Common myeloid progenitor, CD34-positive (primary cell): Measurements from ENCODE around the gene BSG.
"Not testable (repeated sequence)": the region's sequence is repeated elsewhere in the genome, so short reads cannot be mapped to it uniquely, and the experiment has no call there.

Experiments used
- CTCF ChIA-PET: fragments of 350-600 bp; sonication (Branson Sonifier 250); formaldehyde crosslinking; loops from one replicate; lab custom pipeline; 2021; ENCODE audit warnings: antibody characterized with exemption; lab: Charles Lee
- POLR2A ChIA-PET: fragments of 350-600 bp; sonication (Branson Sonifier 250); formaldehyde crosslinking; loops from one replicate; lab custom pipeline; 2021; ENCODE audit warnings: antibody characterized with exemption; lab: Charles Lee
- DNase-seq, 3 donors: peaks; one replicate each; pipeline versions ENCODE4 v3.0.0 to v3.0.0-alpha.2; 2013
- H3K27ac ChIP-seq, 2 experiments: 1 replicate in 1 of 2; 2 replicates in 1 of 2; pipeline ENCODE4 v1.7.0; 2013; ENCODE audit warnings: inconsistent platforms in 2 of 2, low read length in 2 of 2, mild to moderate bottlenecking in 2 of 2, low read depth in 1 of 2, moderate library complexity in 1 of 2; ENCODE audit not compliant: severe bottlenecking in 2 of 2, insufficient read depth in 1 of 2, poor library complexity in 1 of 2
- H3K27me3 ChIP-seq, 5 experiments: replicated peaks in 2 of 5; 1 replicate in 3 of 5; 2 replicates in 2 of 5; pipeline versions ENCODE4 v1.6.1 to v1.7.0; 2013; ENCODE audit warnings: low read length in 4 of 5, mild to moderate bottlenecking in 2 of 5, moderate library complexity in 2 of 5, inconsistent platforms in 1 of 5; ENCODE audit not compliant: insufficient read depth in 5 of 5, control insufficient read depth in 4 of 5
- H3K36me3 ChIP-seq, 4 experiments: 1 replicate in 2 of 4; 2 replicates in 2 of 4; pipeline versions ENCODE4 v1.6.1 to v1.7.0; 2013; ENCODE audit warnings: low read length in 3 of 4, control low read depth in 1 of 4, mild to moderate bottlenecking in 1 of 4; ENCODE audit not compliant: control insufficient read depth in 4 of 4, insufficient read depth in 4 of 4
- H3K4me1 ChIP-seq, 4 experiments: 1 replicate in 3 of 4; 2 replicates in 1 of 4; pipeline versions ENCODE4 v1.6.1 to v1.7.1; 2013; ENCODE audit warnings: low read length in 3 of 4, mild to moderate bottlenecking in 3 of 4, control low read depth in 1 of 4, inconsistent platforms in 1 of 4, moderate library complexity in 1 of 4; ENCODE audit not compliant: control insufficient read depth in 4 of 4, insufficient read depth in 4 of 4; ENCODE audit errors: control extremely low read depth in 1 of 4
- H3K4me3 ChIP-seq, 7 experiments: 1 replicate in 4 of 7; 2 replicates in 3 of 7; pipeline versions ENCODE4 v1.5.1 to v1.7.0; 2013; ENCODE audit warnings: mild to moderate bottlenecking in 7 of 7, low read length in 6 of 7, moderate library complexity in 6 of 7, inconsistent platforms in 2 of 7, low read depth in 2 of 7, control low read depth in 1 of 7; ENCODE audit not compliant: insufficient read depth in 4 of 7, control insufficient read depth in 1 of 7; ENCODE audit errors: extremely low read depth in 1 of 7
- H3K9me3 ChIP-seq, 5 experiments: 1 replicate in 4 of 5; 2 replicates in 1 of 5; pipeline versions ENCODE4 v1.6.1 to v1.7.1; 2013; ENCODE audit warnings: low read length in 4 of 5, mild to moderate bottlenecking in 2 of 5, inconsistent platforms in 1 of 5, low read depth in 1 of 5, moderate library complexity in 1 of 5; ENCODE audit not compliant: control insufficient read depth in 4 of 5, insufficient read depth in 2 of 5; ENCODE audit errors: control extremely low read depth in 1 of 5
- WGBS: methylation state at CpG from one replicate; pipeline ENCODE4 v1.1.5; 2013; ENCODE audit not compliant: insufficient coverage; 5-methylcytosine and 5-hydroxymethylcytosine counted together

The BSG gene

DNA sequence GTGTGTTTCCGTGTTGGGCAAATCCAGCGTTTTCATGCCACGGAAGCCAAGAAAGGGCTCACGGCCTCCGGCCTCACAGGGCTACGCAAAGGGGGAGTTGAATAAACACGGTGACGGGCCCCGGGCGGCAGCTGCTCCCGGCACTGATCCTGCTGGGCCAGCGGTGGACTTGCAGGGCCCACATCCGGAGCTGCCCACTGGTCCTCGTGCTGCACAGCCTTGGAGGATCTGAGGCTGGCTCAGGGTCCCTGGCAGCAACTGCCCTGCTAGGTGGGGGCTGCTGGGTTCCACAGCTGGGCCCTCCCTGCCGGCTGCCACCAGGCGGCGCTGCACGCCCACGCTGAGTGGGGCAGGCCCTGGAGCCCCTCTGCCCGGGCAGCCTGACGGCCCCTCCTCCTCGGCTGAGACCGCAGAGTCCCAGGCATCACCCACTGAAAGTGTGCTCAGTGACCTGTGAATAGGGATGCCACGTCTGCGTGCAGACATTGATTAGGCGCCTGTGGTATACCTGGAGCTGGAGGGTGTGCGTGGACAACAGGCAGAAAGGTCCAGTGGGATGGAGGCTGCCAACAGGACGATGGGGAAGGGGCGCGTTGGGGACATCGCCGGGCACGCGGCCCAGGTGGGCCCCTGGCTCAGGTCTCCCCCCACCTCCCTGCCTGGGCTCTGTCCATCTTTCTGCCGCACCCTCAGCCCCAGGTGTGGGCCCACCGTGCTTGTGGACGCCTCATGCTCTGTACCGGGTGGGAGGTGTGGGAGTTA lies 12.0 kb downstream of the BSG start:
- no peak overlapping the region for H3K4me3 ChIP-seq
- ChIA-PET CTCF (interaction anchor here (0.7 to 4.6 kb wide), 15 partner anchors 9 to 168 kb away, joined by 3 to 28 read pairs (median 3); partner anchors contain the start of gene BSG), POLR2A (no interaction called here)
- peak; percentile 70 to 83 (median 82) for DNase-seq
- H3K9me3 ChIP-seq, result no peaks in the 10 kb centered on the region
- WGBS, result 39% methylated on average over 34 of the region's 38 CpGs
- H3K4me1 ChIP-seq, result peaks cover 0 to 18% (median 16%) of the 10 kb centered on the region in 4 experiments
- H3K27me3 ChIP-seq, result peaks cover 0 to 45% (median 12%) of the 10 kb centered on the region in 5 experiments
- peaks cover 2 to 36% (median 22%) of the 10 kb centered on the region in 4 experiments for H3K36me3 ChIP-seq
- no peak overlapping the region for H3K27ac ChIP-seq

DNA sequence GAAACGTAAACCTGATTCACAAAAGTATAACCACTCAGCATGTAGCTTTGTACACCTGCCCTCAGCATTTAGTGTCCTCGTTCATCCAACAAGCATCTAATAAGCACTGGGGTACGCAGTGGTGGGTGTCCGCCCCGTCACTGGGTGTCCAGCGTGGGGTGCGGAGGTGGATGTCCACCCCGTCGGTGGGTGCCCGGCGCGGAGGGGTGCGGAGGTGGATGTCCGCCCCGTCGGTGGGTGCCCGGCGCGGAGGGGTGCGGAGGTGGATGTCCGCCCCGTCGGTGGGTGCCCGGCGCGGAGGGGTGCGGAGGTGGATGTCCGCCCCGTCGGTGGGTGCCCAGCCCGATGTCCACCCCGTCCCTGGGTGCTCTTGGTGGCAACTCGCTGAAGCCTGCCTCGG lies 12.8 kb downstream of the BSG start:
- Histone ChIP-seq H3K27me3 (peaks cover 0 to 46% (median 12%) of the 10 kb centered on the region in 5 experiments), H3K36me3 (peaks cover 2 to 28% (median 19%) of the 10 kb centered on the region in 4 experiments), H3K4me1 (peaks cover 0 to 18% (median 17%) of the 10 kb centered on the region in 4 experiments)
- H3K27ac ChIP-seq, POLR2A ChIA-PET, H3K9me3 ChIP-seq, H3K4me3 ChIP-seq, DNase-seq: not testable (repeated sequence)
- 85% methylated on average over 25 of the region's 34 CpGs for WGBS
- CTCF ChIA-PET, result interaction anchor here (1.1 to 4.6 kb wide), 8 partner anchors 10 to 157 kb away, joined by 3 to 28 read pairs (median 4); no protein-coding TSS in a partner anchor

DNA sequence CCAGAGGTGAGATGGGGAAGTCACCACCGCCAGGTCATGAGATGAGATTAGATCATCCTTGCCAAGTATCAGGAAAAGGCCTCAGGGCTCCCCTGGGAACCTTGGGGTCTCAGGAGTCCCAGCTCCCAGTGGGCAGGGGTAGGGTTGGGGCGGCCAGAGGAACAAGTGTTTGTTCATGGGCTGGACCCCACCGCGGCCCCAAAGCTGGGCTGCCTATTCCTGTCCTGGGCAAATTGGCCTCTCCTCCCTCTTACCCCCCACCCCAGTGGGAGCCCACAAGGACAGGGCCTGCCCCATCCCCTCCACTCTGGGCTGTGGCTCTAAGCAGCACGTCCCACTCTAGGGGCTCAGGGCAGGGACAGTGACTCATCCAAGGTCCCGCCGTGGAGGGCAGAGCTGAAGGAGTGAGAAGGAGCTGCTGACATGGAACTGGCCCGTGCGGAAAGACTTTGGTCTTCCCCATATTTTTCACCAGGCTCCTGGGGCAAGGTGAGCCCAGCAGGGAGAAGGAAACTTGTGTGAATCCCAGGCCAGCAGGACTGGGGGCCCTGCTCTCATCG lies 13.2 kb downstream of the BSG start:
- ChIA-PET POLR2A (interaction anchor here (0.6 kb wide), 1 partner anchor 54 kb away, joined by 3 read pairs; the partner anchor contains the start of gene CDC34), CTCF (interaction anchor here (0.8 to 4.6 kb wide), 8 partner anchors 10 to 142 kb away, joined by 3 to 28 read pairs (median 3); no protein-coding TSS in a partner anchor)
- H3K9me3 ChIP-seq, result no peaks in the 10 kb centered on the region
- H3K36me3 ChIP-seq, result peaks cover 2 to 24% (median 14%) of the 10 kb centered on the region in 4 experiments
- peaks cover 0 to 51% (median 13%) of the 10 kb centered on the region in 5 experiments for H3K27me3 ChIP-seq
- H3K4me3 ChIP-seq, result no peak overlapping the region
- no peak overlapping the region for H3K27ac ChIP-seq
- no peak for DNase-seq
- WGBS, result 90% methylated on average over 4 of the region's 10 CpGs
- peaks cover 0 to 22% (median 19%) of the 10 kb centered on the region in 4 experiments for H3K4me1 ChIP-seq

DNA sequence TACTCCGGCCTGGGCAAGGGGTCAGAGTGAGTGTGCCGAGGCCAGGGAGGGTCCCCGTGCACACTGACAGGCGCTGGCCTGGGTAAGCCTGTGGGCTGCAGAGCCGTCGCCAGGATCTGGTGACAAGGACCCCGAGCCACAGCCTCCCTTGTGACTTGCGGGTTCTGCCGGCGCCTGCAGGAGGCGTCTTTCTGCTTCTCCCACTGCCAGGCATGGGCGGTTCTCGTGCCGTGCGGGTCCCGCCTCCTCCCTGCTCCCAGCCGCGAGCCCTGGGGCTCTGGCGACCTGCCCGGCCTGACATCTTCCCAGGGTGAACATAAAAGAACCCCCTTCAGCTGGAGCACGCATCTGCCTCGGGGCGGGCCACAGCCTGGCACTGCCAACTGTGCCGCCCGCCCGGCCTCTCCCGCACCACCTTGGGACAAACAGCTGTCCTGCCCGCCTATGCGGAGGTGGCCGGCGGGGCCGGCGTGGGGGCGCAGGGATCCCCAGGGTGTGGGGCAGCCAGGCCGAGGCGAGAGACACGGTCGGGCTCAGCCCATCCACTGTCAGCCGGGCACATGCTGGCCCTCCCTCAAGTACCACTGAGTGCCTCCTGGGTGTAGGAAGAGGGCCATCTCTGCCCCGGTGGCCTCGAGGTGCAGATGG lies 15.8 kb downstream of the BSG start:
- peak overlapping the region in 1 of 7 experiments; percentile 28 for H3K4me3 ChIP-seq
- no peak overlapping the region for H3K27ac ChIP-seq
- H3K4me1 ChIP-seq, result peaks cover 0 to 25% (median 19%) of the 10 kb centered on the region in 4 experiments
- peaks cover 0 to 76% (median 18%) of the 10 kb centered on the region in 5 experiments for H3K27me3 ChIP-seq
- ChIA-PET CTCF (interaction anchor here (1.2 to 4.6 kb wide), 2 partner anchors 13 to 24 kb away, joined by 3 to 28 read pairs; no protein-coding TSS in a partner anchor), POLR2A (no interaction called here)
- WGBS, result 7% methylated on average over 41 of the region's 41 CpGs
- H3K36me3 ChIP-seq, result peaks cover 0 to 5% (median 1%) of the 10 kb centered on the region in 4 experiments
- H3K9me3 ChIP-seq, result no peaks in the 10 kb centered on the region
- peak; percentile 87 to 92 (median 91) for DNase-seq

DNA sequence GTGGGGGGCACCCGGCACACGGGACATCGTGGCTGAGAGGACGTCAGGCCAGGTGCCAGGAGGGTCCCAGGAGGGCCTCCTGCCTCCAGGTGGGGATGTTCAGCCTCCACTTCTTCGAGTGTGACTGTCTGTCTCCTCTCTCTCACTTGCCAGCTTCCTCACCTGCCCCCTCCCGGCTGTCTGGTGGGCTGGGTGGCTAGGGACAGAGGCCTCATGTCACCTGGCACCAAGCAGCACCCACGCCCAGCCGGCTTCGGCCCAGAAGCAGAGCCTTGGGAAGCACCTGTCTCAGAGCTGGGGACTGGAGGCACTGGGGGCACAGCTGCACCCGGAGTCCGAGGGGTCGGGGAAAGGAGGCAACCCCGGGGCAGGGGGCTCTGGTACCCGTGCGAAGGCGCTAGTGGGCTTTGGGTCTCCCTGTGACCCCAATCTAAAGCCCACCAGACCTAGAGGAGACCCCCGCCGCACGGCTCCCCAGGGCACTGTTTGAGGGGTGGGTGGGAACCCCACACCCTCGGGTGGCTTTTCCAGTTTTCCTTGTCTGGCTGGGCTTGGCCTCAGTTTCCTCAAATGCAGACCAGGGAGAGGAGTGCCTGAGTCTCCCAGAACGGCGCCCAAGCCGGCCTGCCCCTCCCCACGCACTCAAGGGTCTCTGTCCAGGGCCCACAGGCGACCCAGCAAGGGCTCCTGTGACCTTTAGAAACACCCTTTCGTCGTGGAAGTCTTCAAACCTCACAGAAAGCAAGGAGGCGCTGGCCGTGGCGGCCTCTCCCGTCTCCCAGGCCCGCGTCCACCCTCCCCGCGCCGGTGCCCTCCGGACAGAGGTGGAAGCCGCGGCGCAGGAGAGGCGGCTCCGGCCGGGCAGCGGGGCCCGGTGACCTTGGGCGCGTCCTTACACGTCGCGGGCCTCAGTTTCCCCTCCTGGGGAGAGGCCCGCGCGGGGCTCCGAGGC lies 16.6 kb downstream of the BSG start:
- WGBS, result 17% methylated on average over 48 of the region's 54 CpGs
- Histone ChIP-seq H3K9me3 (no peaks in the 10 kb centered on the region), H3K27ac (no peak overlapping the region), H3K27me3 (peaks cover 0 to 83% (median 18%) of the 10 kb centered on the region in 5 experiments), H3K36me3 (no peaks in the 10 kb centered on the region), H3K4me3 (peak overlapping the region in 2 of 7 experiments; percentile 36 to 43), H3K4me1 (peaks cover 0 to 25% (median 19%) of the 10 kb centered on the region in 4 experiments)
- ChIA-PET POLR2A (no interaction called here), CTCF (interaction anchor here (1.2 kb wide), 1 partner anchor 23 kb away, joined by 3 read pairs; no protein-coding TSS in a partner anchor)
- no peak for DNase-seq
